Motor neuron (in vitro differentiated cells): ENCODE results near the gene COX10. TPM values are rescaled to one million over a fixed set of nuclear protein-coding genes. Genes with fewer than 3 reads are reported as not detected.
"Not testable (repeated sequence)": the region's sequence is repeated elsewhere in the genome, so short reads cannot be mapped to it uniquely, and the experiment has no call there.

ENCODE experiments used
- ATAC-seq, 8 experiments: fragments of 200-7000 bp; cut with Tn5 transposase; replicated peaks in 6 of 8; 2 replicates each; pipeline ENCODE4 v1.8.0; 2021; ENCODE audit warnings: mild to moderate bottlenecking in 8 of 8, moderate library complexity in 8 of 8
- H3K27ac ChIP-seq, 2 donors: fragments of 250-450 bp; sonication (Bioruptor Pico); 2 replicates each; pipeline ENCODE4 v1.9.0; 2021; ENCODE audit warnings: antibody characterized with exemption in 2 of 2, mild to moderate bottlenecking in 2 of 2, moderate library complexity in 1 of 2
- H3K4me1 ChIP-seq, 2 donors: fragments of 250-450 bp; sonication (Bioruptor Pico); replicated peaks in 1 of 2; 2 replicates each; pipeline ENCODE4 v1.6.1; 2021; ENCODE audit warnings: antibody characterized with exemption in 2 of 2, mild to moderate bottlenecking in 2 of 2, moderate library complexity in 1 of 2
- H3K4me3 ChIP-seq, 5 donors: fragments of 250-450 bp; sonication (Bioruptor Pico); 2 replicates each; pipeline ENCODE4 v1.9.0; 2021; ENCODE audit warnings: antibody characterized with exemption in 5 of 5, mild to moderate bottlenecking in 5 of 5, moderate library complexity in 4 of 5
- WGBS, 10 experiments: fragments of 450-650 bp; shearing (Covaris generic); methylation state at CpG; one replicate each; pipeline ENCODE4 v1.0.0; 2022; 5-methylcytosine and 5-hydroxymethylcytosine counted together
- in situ Hi-C, 9 experiments: fragments of 400-800 bp; cut with MboI; loops; one replicate each; pipeline ENCODE4 v1.15.0; 2021; ENCODE audit warnings: low sequenced_read_pairs in 9 of 9, low pct_unique_long_range_greater_than_20kb in 2 of 9; ENCODE audit not compliant: unreplicated experiment in 9 of 9
- total RNA-seq, 8 experiments: library from RNA; unstranded; fragments of 300-600 nt; gene quantifications; 2 replicates each; pipeline versions ENCODE4 v1.2.3 to v1.2.4, GENCODE V29; 2022

Gene COX10
- total RNA-seq, 8 experiments from 2014 or later: 13.8 to 31.6 (median 18.8) TPM

DNA sequence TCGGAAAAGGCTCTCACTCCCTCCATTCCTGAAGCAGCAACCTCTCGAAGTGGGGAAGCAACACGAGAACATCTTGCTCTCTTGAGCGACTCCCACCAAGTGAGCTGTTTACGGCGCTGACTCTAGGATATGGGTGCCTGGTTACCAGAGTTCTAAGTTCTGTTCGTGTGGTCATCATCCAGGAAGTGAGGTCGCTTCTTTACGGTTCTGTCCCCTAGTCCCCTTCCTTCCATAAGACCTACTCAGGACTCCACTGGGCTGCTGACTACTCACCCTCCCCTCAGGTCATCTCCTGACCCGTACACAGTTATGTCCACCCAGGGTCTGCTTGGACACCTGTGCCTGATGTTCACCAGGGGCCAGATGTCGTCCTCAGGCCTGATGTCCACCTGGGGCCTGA is 167.5 kb downstream of the COX10 start, which contains the start of gene CDRT15:
Gene CDRT15 (minus strand): TSS at position 101 of the 400 bp plus-strand sequence. CDS start 29 bp downstream, at position 72.
- not testable (repeated sequence) for H3K4me3 ChIP-seq

DNA sequence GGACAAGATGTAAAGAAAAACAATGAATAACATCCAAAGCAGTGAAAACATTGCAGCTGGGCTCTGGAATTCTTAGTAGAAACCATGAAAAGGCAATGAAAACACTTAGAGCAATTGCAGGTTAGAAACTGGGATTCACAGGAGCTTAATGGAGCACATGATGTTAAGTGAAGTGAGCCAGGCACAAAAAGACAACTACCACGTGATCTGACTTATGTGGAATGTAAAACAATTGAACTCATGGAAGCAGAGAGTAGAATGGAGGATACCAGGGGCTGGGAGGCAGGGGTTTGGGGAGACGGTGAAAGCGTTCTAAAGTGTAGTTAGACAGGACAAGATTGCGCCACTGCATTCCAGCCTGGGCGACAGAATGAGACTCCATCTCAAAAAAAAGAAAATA is 170.0 kb downstream of the COX10 start:
- H3K4me1 ChIP-seq, H3K27ac ChIP-seq, H3K4me3 ChIP-seq, in situ Hi-C loops: not testable (repeated sequence)
- ATAC-seq: peak in 5 of 8 experiments; percentile 80 to 96 (median 95)
- no CpG with 5 or more reads among the region's 5 CpGs for WGBS, 10 experiments

More for the DNA sequence above, 167.5 kb downstream of the COX10 start, which contains the start of gene CDRT15:
- H3K27ac ChIP-seq, H3K4me1 ChIP-seq, in situ Hi-C loops, ATAC-seq: not testable (repeated sequence)
- WGBS, 10 experiments: 94% methylated on average over 7 of the region's 11 CpGs; no CpG with 5 or more reads in 9 of the 10 experiments

DNA sequence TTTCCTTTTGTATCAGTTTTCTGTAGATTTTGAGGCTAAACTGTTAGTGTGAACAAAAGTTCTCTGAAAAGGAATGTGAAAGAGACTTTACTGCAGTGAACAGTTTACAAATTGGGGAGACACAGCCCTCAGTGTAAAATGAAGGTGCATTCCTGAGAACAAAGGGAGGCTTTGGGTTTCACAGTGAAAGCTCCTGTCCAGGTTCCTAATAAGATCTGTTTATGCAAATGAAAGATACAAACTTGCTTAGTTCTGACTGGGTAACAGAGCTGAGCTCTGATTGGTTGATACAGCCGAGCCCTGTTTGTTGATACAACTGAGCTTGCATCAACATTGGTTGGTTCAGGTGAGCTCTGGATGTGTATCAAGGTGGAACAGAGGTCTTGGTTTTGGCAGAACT is 175.7 kb downstream of the COX10 start:
- Histone ChIP-seq H3K4me3 (no peak overlapping the region), H3K4me1 (no peaks in the 10 kb centered on the region), H3K27ac (no peak overlapping the region)
- ATAC-seq: no peak
- in situ Hi-C loops: no loop called here
- 75 to 100% (median 100%) methylated on average over 1 of the region's 1 CpG; no CpG with 5 or more reads in 6 of the 10 experiments for WGBS, 10 experiments

DNA sequence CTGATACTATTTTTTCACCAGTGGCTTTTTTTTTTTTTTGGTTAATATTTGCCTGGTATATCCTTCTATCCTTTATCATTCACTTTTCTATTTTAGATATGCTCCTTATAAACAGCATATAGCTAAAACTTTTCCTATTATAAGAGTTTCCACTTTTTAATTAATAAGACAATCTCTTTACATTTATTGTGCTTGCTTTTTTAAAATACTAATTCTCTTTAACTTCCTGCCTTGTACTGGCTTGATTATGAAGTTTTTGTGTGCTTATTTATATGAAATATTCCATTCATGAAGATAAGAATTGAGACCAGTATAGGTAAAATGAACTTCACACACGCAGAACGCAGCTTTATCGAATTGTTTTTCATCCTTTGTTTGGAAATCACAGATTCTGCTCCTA is 176.3 kb downstream of the COX10 start:
- H3K4me3 ChIP-seq: no peak overlapping the region
- 73 to 100% (median 92%) methylated on average over 1 to 3 of the region's 3 CpGs for WGBS, 10 experiments
- no peak for ATAC-seq
- H3K4me1 ChIP-seq: no peaks in the 10 kb centered on the region
- no peak overlapping the region for H3K27ac ChIP-seq
- in situ Hi-C loops: no loop called here

Other genes starting within 250 kb of the COX10 start
- 1 to 10 TPM in 1 of 8 experiments, under 1 TPM in 2, not detected in 5; 0.52 to 1.4 (median 0.76) TPM for gene CDRT15, start 167.4 kb downstream of the COX10 start, total RNA-seq
- 10 to 100 TPM in 2 of 8 experiments, 1 to 10 TPM in 6; 1.9 to 97.1 (median 6.6) TPM for gene HS3ST3B1, start 231.6 kb downstream of the COX10 start, total RNA-seq